ENCODE results near the gene HDHD2. TPM values are rescaled to one million over a fixed set of nuclear protein-coding genes. Genes with fewer than 3 reads are reported as not detected.

Gene HDHD2
- total RNA-seq, 6 experiments from 2014 or later = 22.1 to 27.6 (median 23.3) TPM

- DNase-seq = no peak
- Mint-ChIP-seq H3K4me1 (ENCODE audit: low read depth) (peaks cover 38% of the 10 kb centered on the region), H3K27ac (peak overlapping the region; percentile 93), H3K4me3 (peak overlapping the region; percentile 94), H3K27me3 (ENCODE audit: insufficient read depth) (no peaks in the 10 kb centered on the region), H3K9me3 (no peaks in the 10 kb centered on the region), H3K36me3 (ENCODE audit: low read depth) (peaks cover 17% of the 10 kb centered on the region; the same call in 1 of the 2 replicates)
- no peak for TF ChIP-seq CTCF (IDR thresholded peaks at IDR 0.05)
These were observed 1.1 kb upstream of the HDHD2 start for GRCh38 chr18:47151439-47151838.

- Mint-ChIP-seq H3K9me3 (no peaks in the 10 kb centered on the region), H3K27ac (peak overlapping the region; percentile 93), H3K36me3 (ENCODE audit: low read depth) (peaks cover 22% of the 10 kb centered on the region), H3K4me3 (peak overlapping the region; percentile 94), H3K27me3 (ENCODE audit: insufficient read depth) (no peaks in the 10 kb centered on the region), H3K4me1 (ENCODE audit: low read depth) (peaks cover 38% of the 10 kb centered on the region)
- no peak for DNase-seq
- TF ChIP-seq CTCF (IDR thresholded peaks at IDR 0.05) = no peak
These were observed 595 bp upstream of the HDHD2 start for GRCh38 chr18:47150824-47151366.

GRCh38 chr18:47149457-47150028 is 757 bp downstream of the HDHD2 start:
- Mint-ChIP-seq H3K4me1 (ENCODE audit: low read depth) (peaks cover 38% of the 10 kb centered on the region), H3K4me3 (peak overlapping the region; percentile 94), H3K27me3 (ENCODE audit: insufficient read depth) (no peaks in the 10 kb centered on the region), H3K27ac (peak overlapping the region; percentile 93), H3K9me3 (no peaks in the 10 kb centered on the region), H3K36me3 (ENCODE audit: low read depth) (peaks cover 27% of the 10 kb centered on the region)
- no peak for DNase-seq
- TF ChIP-seq CTCF (IDR thresholded peaks at IDR 0.05) = no peak; the same call in 1 of the 2 replicates

- H3K4me3 Mint-ChIP-seq = no peak overlapping the region
- H3K36me3 Mint-ChIP-seq (ENCODE audit: low read depth) = peaks cover 19% of the 10 kb centered on the region
- DNase-seq = no peak
- no peaks in the 10 kb centered on the region for H3K27me3 Mint-ChIP-seq (ENCODE audit: insufficient read depth)
- no peaks in the 10 kb centered on the region for H3K9me3 Mint-ChIP-seq
- TF ChIP-seq CTCF (IDR thresholded peaks at IDR 0.05) = no peak
- peaks cover 32% of the 10 kb centered on the region for H3K4me1 Mint-ChIP-seq (ENCODE audit: low read depth)
- H3K27ac Mint-ChIP-seq = no peak overlapping the region
These were observed 4.1 kb downstream of the HDHD2 start for GRCh38 chr18:47146206-47146605.

- TF ChIP-seq CTCF (IDR thresholded peaks at IDR 0.05) = no peak
- no peaks in the 10 kb centered on the region for H3K9me3 Mint-ChIP-seq
- H3K36me3 Mint-ChIP-seq (ENCODE audit: low read depth) = peaks cover 13% of the 10 kb centered on the region
- no peak overlapping the region for H3K27ac Mint-ChIP-seq
- H3K27me3 Mint-ChIP-seq (ENCODE audit: insufficient read depth) = peaks cover 2% of the 10 kb centered on the region; the same call in 1 of the 2 replicates
- DNase-seq = no peak
- H3K4me3 Mint-ChIP-seq = no peak overlapping the region
- H3K4me1 Mint-ChIP-seq (ENCODE audit: low read depth) = peaks cover 16% of the 10 kb centered on the region
These were observed 6.3 kb downstream of the HDHD2 start for GRCh38 chr18:47143899-47144485.

All from HFFc6 (cell line).